Measurements from ENCODE around the gene CARD16. TPM values are rescaled to one million over a fixed set of nuclear protein-coding genes. Genes with fewer than 3 reads are reported as not detected.

Gene CARD16
- total and polyA plus RNA-seq, 3 donors from 2014 or later = 1.4 to 5.7 (median 1.5) TPM

DNA sequence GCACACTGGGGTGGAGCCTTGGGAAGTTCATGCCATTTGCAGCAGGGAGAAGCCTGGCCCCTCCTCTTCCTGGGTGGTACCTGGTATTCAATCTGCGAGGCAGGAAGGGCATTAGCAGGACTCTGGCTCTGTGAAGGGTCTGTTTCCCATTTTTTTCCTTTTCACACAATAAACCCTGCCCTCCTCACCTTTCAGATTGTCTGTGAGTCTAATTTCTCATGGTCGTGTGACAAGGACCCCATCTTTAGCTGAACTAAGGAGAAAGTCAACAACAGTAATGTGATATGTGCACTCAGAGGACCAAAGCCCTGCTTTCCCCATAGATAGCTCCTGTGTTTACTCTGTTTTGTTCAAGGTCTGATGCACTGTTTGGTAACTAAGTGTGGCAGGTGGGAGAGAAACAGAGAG lies 50.1 kb downstream of the CARD16 start:
- DNase-seq = no peak
- H3K27ac ChIP-seq = no peak overlapping the region
- H3K36me3 ChIP-seq (ENCODE audit: low read depth, missing control alignments) = no peaks in the 10 kb centered on the region
- no peaks in the 10 kb centered on the region for H3K9me3 ChIP-seq
- WGBS, 2 donors = 70% methylated on average over 2 of the region's 2 CpGs
- H3K27me3 ChIP-seq = no peaks in the 10 kb centered on the region
- H3K4me1 ChIP-seq = no peaks in the 10 kb centered on the region
- TF ChIP-seq POLR2A (IDR thresholded peaks at IDR 0.05) = no peak
- TF ChIP-seq, protein P1, sequence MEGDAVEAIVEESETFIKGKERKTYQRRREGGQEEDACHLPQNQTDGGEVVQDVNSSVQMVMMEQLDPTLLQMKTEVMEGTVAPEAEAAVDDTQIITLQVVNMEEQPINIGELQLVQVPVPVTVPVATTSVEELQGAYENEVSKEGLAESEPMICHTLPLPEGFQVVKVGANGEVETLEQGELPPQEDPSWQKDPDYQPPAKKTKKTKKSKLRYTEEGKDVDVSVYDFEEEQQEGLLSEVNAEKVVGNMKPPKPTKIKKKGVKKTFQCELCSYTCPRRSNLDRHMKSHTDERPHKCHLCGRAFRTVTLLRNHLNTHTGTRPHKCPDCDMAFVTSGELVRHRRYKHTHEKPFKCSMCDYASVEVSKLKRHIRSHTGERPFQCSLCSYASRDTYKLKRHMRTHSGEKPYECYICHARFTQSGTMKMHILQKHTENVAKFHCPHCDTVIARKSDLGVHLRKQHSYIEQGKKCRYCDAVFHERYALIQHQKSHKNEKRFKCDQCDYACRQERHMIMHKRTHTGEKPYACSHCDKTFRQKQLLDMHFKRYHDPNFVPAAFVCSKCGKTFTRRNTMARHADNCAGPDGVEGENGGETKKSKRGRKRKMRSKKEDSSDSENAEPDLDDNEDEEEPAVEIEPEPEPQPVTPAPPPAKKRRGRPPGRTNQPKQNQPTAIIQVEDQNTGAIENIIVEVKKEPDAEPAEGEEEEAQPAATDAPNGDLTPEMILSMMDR (IDR thresholded peaks at IDR 0.05) = no peak
- H3K4me3 ChIP-seq = no peak overlapping the region
- intact Hi-C loops (cut with DNase I; ENCODE audit: low total_unique reads) = no loop called here

DNA sequence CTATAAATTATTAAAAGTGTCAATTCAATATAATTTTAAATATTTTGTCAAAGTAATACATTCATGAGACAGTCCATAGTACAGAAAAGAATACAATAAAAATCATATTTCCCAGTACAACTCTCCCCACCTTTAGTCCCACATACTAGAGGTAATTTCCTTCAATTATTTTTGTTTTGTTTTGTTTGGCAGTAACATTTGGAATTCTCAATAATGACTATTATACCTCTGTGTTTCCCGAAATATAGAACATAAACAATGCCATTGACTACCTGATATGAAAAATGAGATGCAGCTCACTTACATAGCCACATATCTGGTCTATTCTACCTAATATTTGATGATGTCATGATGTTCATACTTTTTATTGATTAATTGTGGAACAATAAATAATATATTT lies 52.4 kb downstream of the CARD16 start:
- Histone ChIP-seq H3K4me3 (no peak overlapping the region), H3K27ac (no peak overlapping the region), H3K36me3 (ENCODE audit: low read depth, missing control alignments) (no peaks in the 10 kb centered on the region), H3K9me3 (no peaks in the 10 kb centered on the region), H3K27me3 (no peaks in the 10 kb centered on the region), H3K4me1 (no peaks in the 10 kb centered on the region)
- WGBS, 2 donors = 59 to 77% methylated on average over 1 of the region's 1 CpG
- no peak for TF ChIP-seq POLR2A (IDR thresholded peaks at IDR 0.05)
- TF ChIP-seq, protein P1 (IDR thresholded peaks at IDR 0.05) = no peak
- intact Hi-C loops (cut with DNase I; ENCODE audit: low total_unique reads) = no loop called here
- no peak for DNase-seq

DNA sequence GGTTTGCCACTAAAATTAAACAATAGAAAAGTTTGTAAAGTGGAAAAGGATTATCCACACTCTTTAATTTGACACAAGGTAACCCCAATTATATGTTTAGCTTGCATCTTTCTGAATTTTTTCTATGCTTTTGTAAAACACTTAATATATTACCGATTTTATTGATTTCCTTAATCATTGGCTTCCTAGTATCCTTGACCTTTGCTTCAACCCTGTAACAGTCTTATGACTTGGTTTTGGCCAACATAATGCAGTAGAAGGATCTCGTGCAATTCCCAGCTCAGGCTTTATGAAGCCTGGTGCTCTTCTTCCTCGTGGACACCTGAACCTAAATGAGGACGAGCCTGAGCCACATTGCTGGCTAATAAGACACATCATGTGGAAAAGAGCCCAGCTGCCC lies 53.1 kb downstream of the CARD16 start:
- intact Hi-C loops (cut with DNase I; ENCODE audit: low total_unique reads) = no loop called here

More for the DNA sequence above, 53.1 kb downstream of the CARD16 start:
- Histone ChIP-seq H3K36me3 (ENCODE audit: low read depth, missing control alignments) (no peaks in the 10 kb centered on the region), H3K4me1 (no peaks in the 10 kb centered on the region), H3K27ac (no peak overlapping the region), H3K9me3 (no peaks in the 10 kb centered on the region), H3K27me3 (no peaks in the 10 kb centered on the region), H3K4me3 (no peak overlapping the region)
- DNase-seq = no peak
- 60 to 74% methylated on average over 4 of the region's 4 CpGs for WGBS, 2 donors
- no peak for TF ChIP-seq POLR2A (IDR thresholded peaks at IDR 0.05)
- TF ChIP-seq, protein P1 (IDR thresholded peaks at IDR 0.05) = no peak

Other genes with a start within 250 kb of the CARD16 start
- under 1 TPM; 0.31 to 0.94 TPM for gene CASP12, start 146.9 kb downstream of the CARD16 start, total RNA-seq
- not detected for gene CASP12, start 146.9 kb downstream of the CARD16 start, polyA plus RNA-seq (ENCODE audit: insufficient read depth, low read depth, low replicate concordance)
- gene CASP4, start 76.8 kb downstream of the CARD16 start, total RNA-seq = 10 to 100 TPM; 16.1 to 20.7 TPM
- gene CASP4, start 76.8 kb downstream of the CARD16 start, polyA plus RNA-seq (ENCODE audit: insufficient read depth, low read depth, low replicate concordance) = 12.9 TPM
- gene CASP5, start 22.2 kb downstream of the CARD16 start, total RNA-seq = not detected
- 0.37 TPM for gene CASP5, start 22.2 kb downstream of the CARD16 start, polyA plus RNA-seq (ENCODE audit: insufficient read depth, low read depth, low replicate concordance)
- 1 to 10 TPM; 1.8 to 3.9 TPM for gene CASP1, start 10.2 kb downstream of the CARD16 start, total RNA-seq
- 6.1 TPM for gene CASP1, start 10.2 kb downstream of the CARD16 start, polyA plus RNA-seq (ENCODE audit: insufficient read depth, low read depth, low replicate concordance)
- 1 to 10 TPM in 1 of 2 donors, under 1 TPM in 1; 0.81 to 2.3 TPM for gene CARD18, start 94.4 kb upstream of the CARD16 start, total RNA-seq
- 0.92 TPM for gene CARD18, start 94.4 kb upstream of the CARD16 start, polyA plus RNA-seq (ENCODE audit: insufficient read depth, low read depth, low replicate concordance)